ENCODE measurements around the gene ZNF362.

The ZNF362 gene

DNA sequence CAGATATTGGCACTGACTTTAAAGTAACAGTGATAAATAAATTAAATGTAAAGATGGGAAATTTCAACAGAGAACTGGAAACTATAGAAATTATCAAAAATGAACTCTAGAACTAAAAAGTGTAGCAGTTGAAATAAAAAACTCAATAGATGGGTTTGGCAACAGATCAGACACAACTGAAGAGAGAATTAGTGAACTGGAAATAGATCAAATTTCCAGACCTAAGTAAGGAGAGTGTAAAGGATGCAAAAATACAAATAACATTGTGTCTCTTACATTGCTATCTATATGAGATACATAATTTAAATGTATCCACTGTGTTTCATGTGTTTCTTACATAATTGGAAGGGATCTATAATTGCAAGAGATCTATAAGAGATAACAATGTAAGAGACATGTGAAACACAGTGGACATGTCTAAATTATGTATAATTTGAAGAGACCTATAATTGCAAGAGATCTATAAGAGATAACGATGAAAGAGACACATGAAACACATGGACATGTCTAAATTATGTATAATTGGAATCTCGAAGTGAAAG, 32.1 kb upstream of the ZNF362 start:
- H3K27ac ChIP-seq, result no peak overlapping the region
- TF ChIP-seq, protein P1, sequence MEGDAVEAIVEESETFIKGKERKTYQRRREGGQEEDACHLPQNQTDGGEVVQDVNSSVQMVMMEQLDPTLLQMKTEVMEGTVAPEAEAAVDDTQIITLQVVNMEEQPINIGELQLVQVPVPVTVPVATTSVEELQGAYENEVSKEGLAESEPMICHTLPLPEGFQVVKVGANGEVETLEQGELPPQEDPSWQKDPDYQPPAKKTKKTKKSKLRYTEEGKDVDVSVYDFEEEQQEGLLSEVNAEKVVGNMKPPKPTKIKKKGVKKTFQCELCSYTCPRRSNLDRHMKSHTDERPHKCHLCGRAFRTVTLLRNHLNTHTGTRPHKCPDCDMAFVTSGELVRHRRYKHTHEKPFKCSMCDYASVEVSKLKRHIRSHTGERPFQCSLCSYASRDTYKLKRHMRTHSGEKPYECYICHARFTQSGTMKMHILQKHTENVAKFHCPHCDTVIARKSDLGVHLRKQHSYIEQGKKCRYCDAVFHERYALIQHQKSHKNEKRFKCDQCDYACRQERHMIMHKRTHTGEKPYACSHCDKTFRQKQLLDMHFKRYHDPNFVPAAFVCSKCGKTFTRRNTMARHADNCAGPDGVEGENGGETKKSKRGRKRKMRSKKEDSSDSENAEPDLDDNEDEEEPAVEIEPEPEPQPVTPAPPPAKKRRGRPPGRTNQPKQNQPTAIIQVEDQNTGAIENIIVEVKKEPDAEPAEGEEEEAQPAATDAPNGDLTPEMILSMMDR (conservative IDR thresholded peaks at IDR 0.05), result no peak
- no peak for TF ChIP-seq ZFX (IDR thresholded peaks at IDR 0.05)

DNA sequence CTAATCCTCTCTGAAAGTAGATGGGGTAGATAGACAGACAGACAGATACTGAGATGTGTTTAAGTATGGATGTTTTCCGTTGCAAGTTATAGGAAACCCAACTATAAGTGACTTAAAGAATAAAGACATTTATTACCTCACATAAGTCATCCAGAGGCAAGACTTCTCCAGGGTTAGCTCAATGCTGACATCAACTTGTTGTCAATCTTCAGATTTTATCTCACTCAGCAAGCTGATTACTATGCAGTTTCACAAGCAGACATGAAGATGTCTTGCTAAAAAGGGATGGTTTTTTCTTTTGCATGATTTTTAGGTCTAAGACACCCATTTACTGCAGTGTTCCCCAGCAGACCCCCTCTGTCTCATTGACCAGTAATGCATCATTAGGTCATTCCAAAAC, 30.7 kb upstream of the ZNF362 start:
- TF ChIP-seq, protein P1 (conservative IDR thresholded peaks at IDR 0.05), result no peak
- TF ChIP-seq ZFX (IDR thresholded peaks at IDR 0.05), result no peak
- no peak overlapping the region for H3K27ac ChIP-seq

DNA sequence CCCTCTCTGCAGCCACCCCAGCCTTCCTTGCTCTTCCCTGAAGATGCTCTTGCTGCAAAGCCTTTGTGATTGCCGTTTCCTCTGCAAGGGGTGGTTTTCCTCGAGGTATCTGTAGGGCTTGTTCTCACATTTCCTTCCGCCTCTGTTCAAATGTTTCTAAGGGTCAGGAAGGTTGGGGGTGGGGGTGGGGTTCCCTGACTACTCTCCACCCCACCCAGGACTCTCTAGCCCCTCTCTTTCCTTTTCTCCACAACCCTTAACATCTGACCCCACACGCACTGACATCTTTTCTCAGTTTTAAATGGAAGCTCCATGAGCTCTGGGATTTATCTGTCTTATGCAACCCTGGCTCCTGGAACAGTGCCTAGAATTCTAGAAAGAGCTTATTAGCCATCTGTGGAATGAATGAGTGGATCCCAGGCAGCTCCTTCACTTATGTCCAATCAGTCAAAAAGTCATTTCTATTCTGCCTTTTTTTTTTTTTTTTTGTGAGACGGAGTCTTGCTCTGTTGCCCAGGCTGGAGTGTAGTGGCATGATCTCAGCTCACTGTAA, 27.3 kb upstream of the ZNF362 start:
- H3K27ac ChIP-seq, result no peak overlapping the region
- TF ChIP-seq ZFX (IDR thresholded peaks at IDR 0.05), result no peak
- TF ChIP-seq, protein P1 (conservative IDR thresholded peaks at IDR 0.05), result no peak

DNA sequence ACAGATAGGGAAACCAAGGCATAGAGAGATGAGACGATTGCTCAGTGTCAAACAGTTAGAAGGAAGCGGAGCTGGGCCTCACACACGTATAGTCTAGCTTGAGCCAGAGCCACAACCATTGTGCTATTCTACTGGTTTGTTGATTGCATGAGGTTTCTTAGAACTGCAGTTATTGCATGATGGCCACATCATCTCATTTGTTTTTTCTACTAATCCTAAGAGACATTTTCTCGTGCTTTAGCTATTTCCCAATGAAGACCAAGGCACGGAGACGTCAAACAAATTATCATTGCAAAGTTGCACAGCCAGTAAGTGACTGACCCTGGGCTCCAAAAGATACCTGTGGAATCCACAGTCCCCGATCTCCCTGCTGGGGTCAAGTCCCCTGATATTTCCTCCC, 25.1 kb upstream of the ZNF362 start:
- no peak overlapping the region for H3K27ac ChIP-seq
- no peak for TF ChIP-seq ZFX (IDR thresholded peaks at IDR 0.05)
- TF ChIP-seq, protein P1 (conservative IDR thresholded peaks at IDR 0.05), result no peak

DNA sequence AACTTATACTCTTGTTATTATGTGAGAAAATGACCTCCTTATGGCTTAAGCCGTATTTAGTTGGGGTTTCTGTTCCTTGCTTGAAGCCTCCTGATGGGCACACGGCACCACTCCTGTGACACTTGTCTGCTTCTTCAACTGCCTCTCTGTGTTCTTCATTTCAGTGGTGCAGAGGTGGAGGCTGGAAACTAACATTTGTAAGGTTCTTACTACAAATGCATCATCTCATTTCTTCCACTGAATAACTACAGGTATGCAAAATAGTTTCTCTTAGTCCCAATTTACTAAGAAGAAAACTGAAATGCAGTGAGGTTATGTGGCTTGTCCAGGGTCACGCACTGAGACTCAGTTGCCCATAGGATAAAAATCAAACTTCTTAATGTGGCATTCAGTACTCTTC, 23.6 kb upstream of the ZNF362 start:
- no peak overlapping the region for H3K27ac ChIP-seq
- no peak for TF ChIP-seq ZFX (IDR thresholded peaks at IDR 0.05)
- TF ChIP-seq, protein P1 (conservative IDR thresholded peaks at IDR 0.05), result no peak

DNA sequence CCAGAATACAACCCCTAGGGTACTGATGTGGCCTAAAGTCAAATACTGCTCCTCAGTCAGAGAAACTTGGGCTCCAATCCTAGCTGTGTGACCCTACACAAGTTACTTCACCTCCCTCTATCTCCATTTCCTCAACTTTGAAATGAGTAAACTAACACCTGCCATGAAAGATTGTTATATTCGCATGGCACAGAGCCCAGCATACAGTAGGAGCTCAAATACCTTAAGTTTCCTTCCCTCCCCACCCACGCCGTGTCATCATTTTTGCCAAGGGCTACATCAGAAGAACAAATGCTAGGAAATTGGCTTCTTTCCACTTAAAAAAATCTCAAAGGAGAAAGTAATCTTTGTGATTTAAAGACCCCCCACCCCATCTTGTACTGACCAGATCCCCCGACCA, 22.2 kb upstream of the ZNF362 start:
- H3K27ac ChIP-seq, result no peak overlapping the region
- no peak for TF ChIP-seq ZFX (IDR thresholded peaks at IDR 0.05)
- TF ChIP-seq, protein P1 (conservative IDR thresholded peaks at IDR 0.05), result no peak

DNA sequence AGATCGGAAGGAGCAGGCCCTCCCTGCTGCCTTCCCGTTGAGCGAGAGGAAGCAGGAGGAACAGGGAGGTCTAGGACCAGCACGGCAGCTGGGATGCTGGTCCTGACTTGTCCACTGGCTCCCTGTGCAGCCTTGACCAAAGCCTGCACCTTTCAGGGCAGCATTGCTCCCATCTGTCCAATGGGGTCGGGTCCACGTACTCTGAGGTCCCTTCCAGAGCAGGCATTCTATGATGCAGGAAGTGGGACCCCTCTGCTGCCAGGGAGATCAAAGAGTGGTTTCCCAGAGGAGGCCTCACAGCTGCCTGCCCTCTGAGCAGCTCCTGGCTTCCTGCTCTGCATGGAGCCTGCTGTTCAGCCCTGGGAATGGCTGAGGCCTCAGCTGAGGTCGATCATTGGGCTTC, 21.7 kb upstream of the ZNF362 start:
- H3K27ac ChIP-seq, result no peak overlapping the region
- TF ChIP-seq, protein P1 (conservative IDR thresholded peaks at IDR 0.05), result no peak
